Mesenchymal stem cell (in vitro differentiated cells and primary cell): Measurements from ENCODE around the gene CHN2.

Experiments used
- DNase-seq: peaks from one replicate; pipeline ENCODE4 v3.0.0-alpha.2; 2013
- H2AFZ ChIP-seq: one replicate; pipeline ENCODE4 v1.6.1; 2013; ENCODE audit warnings: low read depth, mild to moderate bottlenecking, control low read depth, inconsistent platforms, low read length, moderate library complexity
- H2AK5ac ChIP-seq: 2 replicates; pipeline ENCODE4 v1.6.1; 2013; ENCODE audit warnings: low read length, moderate library complexity, mild to moderate bottlenecking, inconsistent platforms; ENCODE audit not compliant: severe bottlenecking
- H2BK120ac ChIP-seq: one replicate; pipeline ENCODE4 v1.6.1; 2013; ENCODE audit warnings: low read depth, mild to moderate bottlenecking, inconsistent platforms, low read length, moderate library complexity
- H2BK12ac ChIP-seq, 2 experiments: one replicate each; pipeline ENCODE4 v1.6.1; 2013; ENCODE audit warnings: inconsistent platforms in 2 of 2, low read length in 2 of 2, mild to moderate bottlenecking in 2 of 2, moderate library complexity in 2 of 2, control low read depth in 1 of 2
- H2BK15ac ChIP-seq: one replicate; pipeline ENCODE4 v1.6.1; 2013; ENCODE audit warnings: mild to moderate bottlenecking, low read depth, inconsistent platforms; ENCODE audit not compliant: poor library complexity, severe bottlenecking
- H2BK5ac ChIP-seq: 2 replicates; pipeline ENCODE4 v1.6.1; 2013; ENCODE audit warnings: low read depth, mild to moderate bottlenecking, low read length, control low read depth, inconsistent platforms; ENCODE audit not compliant: poor library complexity, severe bottlenecking
- H3K14ac ChIP-seq, 2 experiments: one replicate each; pipeline ENCODE4 v1.6.1; 2013; ENCODE audit warnings: inconsistent platforms in 2 of 2, low read length in 2 of 2, control low read depth in 1 of 2, mild to moderate bottlenecking in 1 of 2, moderate library complexity in 1 of 2
- H3K18ac ChIP-seq, 2 experiments: one replicate each; pipeline ENCODE4 v1.6.1; 2013; ENCODE audit warnings: inconsistent platforms in 2 of 2, low read length in 2 of 2, control low read depth in 1 of 2, low read depth in 1 of 2, mild to moderate bottlenecking in 1 of 2
- H3K23ac ChIP-seq, 2 experiments: one replicate each; pipeline ENCODE4 v1.6.1; 2013; ENCODE audit warnings: inconsistent platforms in 2 of 2, low read length in 2 of 2, mild to moderate bottlenecking in 2 of 2, moderate library complexity in 2 of 2, control low read depth in 1 of 2
- H3K27ac ChIP-seq: 2 replicates; pipeline ENCODE4 v1.5.1; 2013; ENCODE audit warnings: mild to moderate bottlenecking, moderate library complexity, low read length, control low read depth, inconsistent platforms; ENCODE audit not compliant: poor library complexity, severe bottlenecking
- H3K27me3 ChIP-seq, 2 experiments: 2 replicates each; pipeline versions ENCODE4 v1.6.1 to v1.7.0; 2013; ENCODE audit warnings: low read length in 2 of 2, mild to moderate bottlenecking in 2 of 2, moderate library complexity in 2 of 2, control low read depth in 1 of 2, inconsistent platforms in 1 of 2; ENCODE audit not compliant: control insufficient read depth in 1 of 2, insufficient read depth in 1 of 2
- H3K36me3 ChIP-seq, 2 experiments: 2 replicates each; pipeline versions ENCODE4 v1.6.1 to v1.7.0; 2013; ENCODE audit warnings: low read length in 2 of 2, control low read depth in 1 of 2, inconsistent platforms in 1 of 2, low read depth in 1 of 2, mild to moderate bottlenecking in 1 of 2; ENCODE audit not compliant: insufficient read depth in 2 of 2, control insufficient read depth in 1 of 2
- H3K4ac ChIP-seq, 2 experiments: one replicate each; pipeline ENCODE4 v1.6.1; 2013; ENCODE audit warnings: inconsistent platforms in 2 of 2, low read length in 2 of 2, mild to moderate bottlenecking in 2 of 2, moderate library complexity in 2 of 2, control low read depth in 1 of 2, low read depth in 1 of 2
- H3K4me1 ChIP-seq: 2 replicates; pipeline ENCODE4 v1.6.1; 2013; ENCODE audit warnings: low read depth, low read length, control low read depth; ENCODE audit not compliant: control insufficient read depth, insufficient read depth
- H3K4me2 ChIP-seq: 2 replicates; pipeline ENCODE4 v1.6.1; 2013; ENCODE audit warnings: low read length, mild to moderate bottlenecking, inconsistent platforms; ENCODE audit not compliant: poor library complexity, severe bottlenecking
- H3K4me3 ChIP-seq, 2 experiments: 2 replicates each; pipeline versions ENCODE4 v1.5.1 to v1.7.0; 2013; ENCODE audit warnings: low read length in 2 of 2, mild to moderate bottlenecking in 2 of 2, control low read depth in 1 of 2, low read depth in 1 of 2; ENCODE audit not compliant: insufficient read depth in 1 of 2
- H3K79me1 ChIP-seq: replicated peaks from 2 replicates; pipeline ENCODE4 v1.6.1; 2013; ENCODE audit warnings: mild to moderate bottlenecking, control low read depth, low read length, inconsistent platforms; ENCODE audit not compliant: poor library complexity, severe bottlenecking
- H3K9ac ChIP-seq: 2 replicates; pipeline ENCODE4 v1.7.0; 2013; ENCODE audit warnings: mild to moderate bottlenecking, low read length, moderate library complexity
- H3K9me3 ChIP-seq: 2 replicates; pipeline ENCODE4 v1.7.0; 2013; ENCODE audit warnings: mild to moderate bottlenecking, low read length; ENCODE audit not compliant: control insufficient read depth
- H4K8ac ChIP-seq: one replicate; pipeline ENCODE4 v1.6.1; 2013; ENCODE audit warnings: inconsistent platforms, mild to moderate bottlenecking, low read length, moderate library complexity
- H4K91ac ChIP-seq: one replicate; pipeline ENCODE4 v1.6.1; 2013; ENCODE audit warnings: mild to moderate bottlenecking, low read length, inconsistent platforms
- WGBS: methylation state at CpG from one replicate; pipeline ENCODE4 v1.1.7; 2013; ENCODE audit warnings: mixed read lengths; 5-methylcytosine and 5-hydroxymethylcytosine counted together

The CHN2 gene

DNA sequence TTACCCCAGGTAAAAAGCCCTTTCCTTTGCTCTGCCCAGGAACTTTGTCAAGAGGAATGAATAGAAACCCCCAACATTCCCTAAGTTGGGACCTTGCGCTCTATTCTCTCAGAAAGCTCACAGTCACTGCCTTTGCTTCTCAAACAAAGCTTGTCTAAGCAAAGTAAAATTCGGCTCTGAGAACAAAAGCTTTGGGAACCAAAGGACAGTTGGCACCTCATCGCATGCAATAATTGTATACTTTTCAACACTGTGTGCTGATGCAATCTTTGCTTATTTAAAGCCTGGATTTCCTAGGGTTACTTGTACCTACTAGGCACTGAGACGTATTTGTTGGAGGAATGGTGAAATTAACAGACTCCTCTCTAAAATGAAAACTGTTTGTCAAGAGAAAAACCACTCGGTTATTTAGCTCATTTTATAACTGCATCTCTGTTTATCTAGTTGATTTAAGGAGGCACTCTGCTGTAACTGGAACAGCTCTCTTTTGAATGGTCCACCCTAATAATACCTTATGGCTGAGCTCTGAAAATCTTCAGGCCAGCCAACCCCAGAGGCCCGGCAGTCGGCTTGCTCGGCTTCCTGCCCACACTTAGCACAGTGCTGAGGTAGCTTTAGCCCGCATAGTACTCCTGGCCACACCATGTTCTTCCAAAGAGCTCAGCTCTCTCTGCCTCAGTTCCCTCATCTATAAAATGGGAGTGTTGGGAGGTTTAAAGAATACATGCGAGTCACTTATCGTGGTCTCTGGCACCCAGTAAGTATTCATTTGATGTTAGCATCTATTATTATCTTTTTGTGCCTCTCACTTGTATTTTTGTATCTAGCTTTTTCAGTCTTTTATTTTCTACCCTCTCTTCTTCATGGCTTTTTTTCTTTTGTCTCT lies 288.9 kb downstream of the CHN2 start:
- H3K14ac ChIP-seq = no peak overlapping the region
- 62% methylated on average over 7 of the region's 11 CpGs for WGBS

GRCh38 chr7:29484280-29484679 lies 289.7 kb downstream of the CHN2 start:
- Histone ChIP-seq H3K4me2 (no peak overlapping the region), H3K36me3 (no peaks in the 10 kb centered on the region), H2AK5ac (no peak overlapping the region), H2BK5ac (no peak overlapping the region), H3K23ac (no peak overlapping the region), H3K9ac (no peak overlapping the region), H3K27ac (no peak overlapping the region), H3K9me3 (no peaks in the 10 kb centered on the region), H3K4me1 (peaks cover 3% of the 10 kb centered on the region), H2BK15ac (peak overlapping the region; percentile 44), H3K4me3 (no peak overlapping the region), H2BK12ac (no peak overlapping the region), H3K4ac (no peak overlapping the region), H3K14ac (no peak overlapping the region), H3K18ac (peak overlapping the region in 1 of 2 experiments; percentile 4), H4K91ac (no peak overlapping the region), H3K79me1 (no peaks in the 10 kb centered on the region), H3K27me3 (no peaks in the 10 kb centered on the region), H2BK120ac (peak overlapping the region; percentile 15), H4K8ac (no peak overlapping the region), H2AFZ (no peak overlapping the region)
- DNase-seq = no peak
- 98% methylated on average over 3 of the region's 3 CpGs for WGBS

More for the DNA sequence above, 288.9 kb downstream of the CHN2 start:
- Histone ChIP-seq H3K23ac (no peak overlapping the region), H2BK5ac (no peak overlapping the region), H4K91ac (no peak overlapping the region), H3K18ac (no peak overlapping the region), H3K27ac (no peak overlapping the region), H2BK12ac (no peak overlapping the region), H2AFZ (no peak overlapping the region), H2BK15ac (no peak overlapping the region), H3K79me1 (no peaks in the 10 kb centered on the region), H3K4me3 (no peak overlapping the region), H2BK120ac (no peak overlapping the region), H2AK5ac (no peak overlapping the region), H3K27me3 (peaks cover 0 to 2% of the 10 kb centered on the region in 2 experiments), H3K36me3 (no peaks in the 10 kb centered on the region), H3K9ac (no peak overlapping the region), H3K4me1 (peaks cover 1% of the 10 kb centered on the region), H4K8ac (no peak overlapping the region), H3K4ac (peak overlapping the region in 1 of 2 experiments; percentile 53), H3K4me2 (no peak overlapping the region), H3K9me3 (no peaks in the 10 kb centered on the region)
- peak; percentile 52 for DNase-seq

GRCh38 chr7:29485339-29486190 lies 291.0 kb downstream of the CHN2 start:
- H3K18ac ChIP-seq = peak overlapping the region in 1 of 2 experiments; percentile 43
- H2AFZ ChIP-seq = no peak overlapping the region
- no peak overlapping the region for H3K4ac ChIP-seq
- H3K79me1 ChIP-seq = no peaks in the 10 kb centered on the region
- peak overlapping the region; percentile 28 for H4K91ac ChIP-seq
- H3K9ac ChIP-seq = no peak overlapping the region
- H2BK12ac ChIP-seq = peak overlapping the region in 1 of 2 experiments; percentile 11
- no peak overlapping the region for H3K14ac ChIP-seq
- no peak overlapping the region for H2AK5ac ChIP-seq
- no peak overlapping the region for H2BK120ac ChIP-seq
- no peaks in the 10 kb centered on the region for H3K36me3 ChIP-seq
- no peak overlapping the region for H3K23ac ChIP-seq
- H3K27ac ChIP-seq = no peak overlapping the region
- DNase-seq = no peak
- WGBS = 69% methylated on average over 10 of the region's 11 CpGs
- peak overlapping the region; percentile 64 for H4K8ac ChIP-seq
- H3K4me3 ChIP-seq = no peak overlapping the region
- peaks cover 3% of the 10 kb centered on the region for H3K4me1 ChIP-seq
- H3K4me2 ChIP-seq = no peak overlapping the region
- no peak overlapping the region for H2BK15ac ChIP-seq
- H3K9me3 ChIP-seq = no peaks in the 10 kb centered on the region
- H2BK5ac ChIP-seq = no peak overlapping the region
- no peaks in the 10 kb centered on the region for H3K27me3 ChIP-seq

GRCh38 chr7:29486191-29486700 lies 291.7 kb downstream of the CHN2 start:
- 94% methylated on average over 13 of the region's 13 CpGs for WGBS
- Histone ChIP-seq H3K27ac (no peak overlapping the region), H3K9me3 (no peaks in the 10 kb centered on the region), H3K27me3 (no peaks in the 10 kb centered on the region), H2BK15ac (no peak overlapping the region), H3K79me1 (no peaks in the 10 kb centered on the region), H2AK5ac (no peak overlapping the region), H2AFZ (no peak overlapping the region), H2BK5ac (no peak overlapping the region), H3K4me3 (no peak overlapping the region), H3K4me2 (no peak overlapping the region), H3K36me3 (no peaks in the 10 kb centered on the region), H3K4me1 (peaks cover 3% of the 10 kb centered on the region), H4K8ac (peak overlapping the region; percentile 49), H2BK120ac (peak overlapping the region; percentile 52), H4K91ac (peak overlapping the region; percentile 4), H3K23ac (no peak overlapping the region), H3K14ac (no peak overlapping the region), H3K9ac (no peak overlapping the region), H2BK12ac (peak overlapping the region; percentile 11 to 49), H3K18ac (no peak overlapping the region), H3K4ac (peak overlapping the region in 1 of 2 experiments; percentile 60)
- DNase-seq = no peak
